HG02840 (cell line): ENCODE data around the gene SLC39A11.
"Not testable (repeated sequence)": the region's sequence is repeated elsewhere in the genome, so short reads cannot be mapped to it uniquely, and the experiment has no call there.

Experiments used
- ATAC-seq: cut with Tn5 transposase; IDR thresholded peaks from one replicate; pipeline ENCODE4 v1.9.1; 2021; ENCODE audit warnings: mild to moderate bottlenecking, moderate library complexity, moderate number of reproducible peaks; ENCODE audit not compliant: unreplicated experiment, low FRiP score

The SLC39A11 gene

GRCh38 chr17:73072219-73072962, 20.1 kb downstream of the SLC39A11 start:
- no peak for ATAC-seq

GRCh38 chr17:73071066-73071999, 21.2 kb downstream of the SLC39A11 start:
- ATAC-seq = no peak

DNA sequence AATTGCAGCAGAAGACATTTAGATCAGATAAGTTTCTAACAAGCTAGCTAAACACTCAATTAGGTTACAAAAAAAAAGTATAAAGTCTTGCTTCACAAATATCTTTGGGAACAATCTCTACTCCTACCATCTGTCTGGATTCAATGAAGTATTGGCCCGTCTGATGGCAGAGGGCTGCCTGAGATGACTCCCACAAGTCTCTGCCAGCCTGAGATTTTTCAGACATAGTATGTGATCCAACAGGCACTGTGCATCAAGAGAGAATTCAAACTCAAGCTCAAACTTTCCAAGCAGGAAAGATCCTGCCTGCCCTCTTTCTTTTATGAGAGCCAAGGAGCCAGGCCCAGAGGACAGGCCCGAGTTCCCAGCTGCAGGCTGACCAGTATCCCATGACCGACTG, 22.6 kb downstream of the SLC39A11 start:
- ATAC-seq = no peak

GRCh38 chr17:73069164-73069770, 23.2 kb downstream of the SLC39A11 start:
- no peak for ATAC-seq

DNA sequence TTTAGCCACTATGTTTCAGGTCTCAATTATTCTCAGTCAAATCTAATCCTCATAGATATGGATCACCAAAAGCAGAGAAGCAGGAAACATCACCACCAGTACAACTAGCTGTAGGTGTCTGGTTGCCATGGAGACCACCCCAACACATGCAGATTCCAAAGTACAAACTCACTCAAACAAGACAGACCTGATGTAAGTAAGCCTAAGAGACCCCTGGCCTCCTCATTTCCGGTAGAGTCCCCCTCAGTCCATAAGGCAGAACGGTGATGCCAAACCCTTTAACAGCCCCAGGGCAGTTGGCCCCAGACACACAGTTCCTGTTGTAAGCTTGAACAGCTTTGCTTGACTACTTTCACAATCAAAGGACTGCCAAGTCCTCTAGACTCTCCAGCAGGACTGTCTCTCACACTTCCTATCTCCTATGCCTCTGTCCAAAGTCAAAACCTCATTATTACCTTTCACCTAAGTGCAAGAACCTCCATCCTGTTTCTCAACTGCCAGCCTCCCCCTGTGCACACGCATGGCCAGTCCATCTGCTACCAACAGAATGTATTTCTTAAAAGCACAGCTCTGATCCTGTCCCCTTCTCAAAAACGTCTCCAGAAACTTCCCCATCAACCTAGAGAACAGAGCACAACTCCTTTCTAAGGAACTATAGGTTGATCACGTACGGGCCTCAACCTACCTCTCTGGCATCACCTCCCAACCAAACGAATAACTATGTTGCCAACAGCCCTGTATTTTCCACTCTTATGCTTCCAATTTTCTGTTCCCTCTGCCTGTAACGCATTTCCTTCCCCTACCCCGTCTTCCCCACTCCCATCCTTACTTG, 23.9 kb downstream of the SLC39A11 start:
- no peak for ATAC-seq

GRCh38 chr17:73067699-73068098, 24.8 kb downstream of the SLC39A11 start:
- not testable (repeated sequence) for ATAC-seq

GRCh38 chr17:73067075-73067474, 25.4 kb downstream of the SLC39A11 start:
- ATAC-seq = no peak

- ATAC-seq = no peak
These were observed 26.2 kb downstream of the SLC39A11 start for GRCh38 chr17:73066148-73066884.

DNA sequence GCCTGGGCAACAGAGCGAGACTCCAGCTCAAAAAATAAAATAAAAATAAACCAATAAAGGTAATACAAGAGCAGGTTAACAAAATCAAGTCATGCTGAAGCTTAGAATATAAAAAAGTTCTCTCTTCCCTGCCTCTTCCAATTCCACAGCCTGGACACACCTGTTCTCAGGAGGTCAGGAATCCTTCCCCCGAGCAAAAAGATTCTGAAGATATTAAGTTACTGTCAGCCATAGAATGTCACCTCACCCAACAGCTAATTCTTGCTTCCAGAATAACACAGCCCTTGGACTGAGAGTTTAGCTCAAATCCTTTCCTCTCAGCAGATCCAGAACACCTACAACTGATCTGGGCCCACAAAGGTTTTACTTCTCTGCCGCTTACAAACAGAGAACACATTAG, 27.1 kb downstream of the SLC39A11 start:
- ATAC-seq = no peak

GRCh38 chr17:73064084-73064938, 28.2 kb downstream of the SLC39A11 start:
- no peak for ATAC-seq

DNA sequence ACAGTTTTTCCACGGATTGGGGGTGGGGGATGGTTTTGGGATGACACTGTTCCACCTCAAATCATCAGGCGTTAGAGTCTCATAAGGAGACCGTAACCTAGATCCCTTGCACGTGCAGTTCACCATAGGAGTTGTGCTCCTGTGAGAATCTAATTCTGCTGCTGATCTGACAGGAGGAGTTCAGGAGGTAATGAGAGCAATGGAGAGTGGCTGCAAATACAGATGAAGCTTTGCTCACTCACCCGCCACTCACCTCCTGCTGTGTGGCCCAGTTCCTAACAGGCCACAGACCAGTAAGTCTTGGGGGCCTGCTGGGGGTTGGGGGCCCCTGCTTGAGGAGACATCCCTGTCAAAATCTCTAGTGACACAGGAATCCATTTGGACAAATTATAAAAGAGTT, 29.8 kb downstream of the SLC39A11 start:
- ATAC-seq = no peak

DNA sequence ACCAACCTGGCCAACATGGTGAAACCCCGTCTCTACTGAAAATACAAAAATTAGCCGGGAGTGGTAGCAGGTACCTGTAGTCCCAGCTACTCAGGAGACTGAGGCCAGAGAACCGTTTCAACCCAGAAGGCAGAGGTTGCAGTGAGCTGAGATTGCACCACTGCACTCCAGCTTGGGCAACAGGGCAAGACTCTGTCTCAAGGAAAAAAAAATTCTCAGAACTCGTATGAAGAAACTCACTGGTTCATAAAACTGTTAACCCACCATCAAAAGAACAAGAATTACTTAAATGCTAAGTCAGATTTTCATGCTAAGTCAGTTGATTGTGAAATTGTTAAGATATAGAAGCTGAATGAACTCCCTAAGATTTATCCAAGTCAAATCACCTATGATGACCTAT, 31.3 kb downstream of the SLC39A11 start:
- no peak for ATAC-seq

- ATAC-seq = no peak
These were observed 31.8 kb downstream of the SLC39A11 start for GRCh38 chr17:73060721-73061120.

DNA sequence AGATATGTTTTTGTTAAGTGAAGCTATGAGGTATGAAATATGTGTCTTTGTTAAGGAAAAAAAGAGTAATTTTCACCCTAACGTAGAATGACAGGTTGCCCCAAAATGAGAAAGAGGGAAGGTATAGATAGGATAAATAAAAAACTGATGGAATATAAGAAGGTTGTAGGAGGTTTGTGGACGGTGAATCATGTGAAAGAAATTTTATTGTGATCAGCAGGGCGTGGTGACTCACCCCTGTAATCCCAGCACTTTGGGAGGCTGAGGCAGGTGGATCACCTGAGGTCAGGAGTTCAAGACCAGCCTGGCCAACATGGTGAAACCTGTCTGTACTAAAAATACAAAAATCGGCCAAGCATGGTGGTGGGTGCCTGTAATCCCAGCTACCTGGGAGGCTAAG, 32.8 kb downstream of the SLC39A11 start:
- ATAC-seq = not testable (repeated sequence)

DNA sequence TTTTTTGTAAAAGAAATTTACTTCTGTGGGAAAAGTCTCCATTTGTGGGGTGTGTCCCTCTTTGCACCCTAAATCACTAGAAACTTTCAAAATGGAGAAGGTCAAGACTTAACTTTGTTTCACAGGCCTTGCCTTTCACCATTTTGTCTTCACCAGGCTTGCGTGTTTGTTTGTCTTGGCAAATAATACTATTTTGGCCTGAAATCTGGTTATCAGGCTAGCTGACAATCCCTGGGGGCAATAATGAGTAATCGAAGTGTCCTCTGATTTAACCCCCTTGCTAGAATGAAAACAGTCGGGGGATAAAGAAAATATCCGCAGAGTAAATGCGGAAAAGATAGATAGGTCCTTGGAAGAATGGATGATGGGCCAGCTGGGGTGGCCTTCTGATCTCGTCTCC, 34.5 kb downstream of the SLC39A11 start:
- no peak for ATAC-seq

GRCh38 chr17:73057196-73057595, 35.3 kb downstream of the SLC39A11 start:
- ATAC-seq = no peak

- no peak for ATAC-seq
These were observed 39.6 kb downstream of the SLC39A11 start for GRCh38 chr17:73052923-73053322.

- no peak for ATAC-seq
These were observed 41.7 kb downstream of the SLC39A11 start for GRCh38 chr17:73050797-73051196.

- no peak for ATAC-seq
These were observed 44.3 kb downstream of the SLC39A11 start for GRCh38 chr17:73048170-73048569.
